PC-9 (cell line): ENCODE measurements around the gene FGD4.

Experiments used
- CTCF ChIP-seq: fragments of 200-600 bp; sonication (generic); conservative IDR thresholded peaks from 2 replicates; pipeline ENCODE4 v1.6.1; 2017; ENCODE audit warnings: mixed run types, antibody characterized with exemption, mild to moderate bottlenecking, moderate library complexity
- EZH2 ChIP-seq: fragments of 200-600 bp; sonication (generic); IDR thresholded peaks from 2 replicates; pipeline ENCODE4 v1.8.0; 2017; ENCODE audit warnings: antibody characterized with exemption, low read depth

GRCh38 chr12:32497864-32498263 lies 98.5 kb downstream of the FGD4 start:
- no peak for TF ChIP-seq CTCF
- no peak for TF ChIP-seq EZH2
